Measurements from ENCODE around the gene ARHGAP6. TPM values are rescaled to one million over a fixed set of nuclear protein-coding genes. Genes with fewer than 3 reads are reported as not detected.

Gene ARHGAP6, protein sequence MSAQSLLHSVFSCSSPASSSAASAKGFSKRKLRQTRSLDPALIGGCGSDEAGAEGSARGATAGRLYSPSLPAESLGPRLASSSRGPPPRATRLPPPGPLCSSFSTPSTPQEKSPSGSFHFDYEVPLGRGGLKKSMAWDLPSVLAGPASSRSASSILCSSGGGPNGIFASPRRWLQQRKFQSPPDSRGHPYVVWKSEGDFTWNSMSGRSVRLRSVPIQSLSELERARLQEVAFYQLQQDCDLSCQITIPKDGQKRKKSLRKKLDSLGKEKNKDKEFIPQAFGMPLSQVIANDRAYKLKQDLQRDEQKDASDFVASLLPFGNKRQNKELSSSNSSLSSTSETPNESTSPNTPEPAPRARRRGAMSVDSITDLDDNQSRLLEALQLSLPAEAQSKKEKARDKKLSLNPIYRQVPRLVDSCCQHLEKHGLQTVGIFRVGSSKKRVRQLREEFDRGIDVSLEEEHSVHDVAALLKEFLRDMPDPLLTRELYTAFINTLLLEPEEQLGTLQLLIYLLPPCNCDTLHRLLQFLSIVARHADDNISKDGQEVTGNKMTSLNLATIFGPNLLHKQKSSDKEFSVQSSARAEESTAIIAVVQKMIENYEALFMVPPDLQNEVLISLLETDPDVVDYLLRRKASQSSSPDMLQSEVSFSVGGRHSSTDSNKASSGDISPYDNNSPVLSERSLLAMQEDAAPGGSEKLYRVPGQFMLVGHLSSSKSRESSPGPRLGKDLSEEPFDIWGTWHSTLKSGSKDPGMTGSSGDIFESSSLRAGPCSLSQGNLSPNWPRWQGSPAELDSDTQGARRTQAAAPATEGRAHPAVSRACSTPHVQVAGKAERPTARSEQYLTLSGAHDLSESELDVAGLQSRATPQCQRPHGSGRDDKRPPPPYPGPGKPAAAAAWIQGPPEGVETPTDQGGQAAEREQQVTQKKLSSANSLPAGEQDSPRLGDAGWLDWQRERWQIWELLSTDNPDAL (N-terminal part only)
- 1.3 TPM for polyA plus RNA-seq (2013, experiment 1 of 2; ENCODE audit: insufficient read length)
- 1.6 TPM for polyA plus RNA-seq (2013, experiment 2 of 2; ENCODE audit: insufficient read length)

DNA sequence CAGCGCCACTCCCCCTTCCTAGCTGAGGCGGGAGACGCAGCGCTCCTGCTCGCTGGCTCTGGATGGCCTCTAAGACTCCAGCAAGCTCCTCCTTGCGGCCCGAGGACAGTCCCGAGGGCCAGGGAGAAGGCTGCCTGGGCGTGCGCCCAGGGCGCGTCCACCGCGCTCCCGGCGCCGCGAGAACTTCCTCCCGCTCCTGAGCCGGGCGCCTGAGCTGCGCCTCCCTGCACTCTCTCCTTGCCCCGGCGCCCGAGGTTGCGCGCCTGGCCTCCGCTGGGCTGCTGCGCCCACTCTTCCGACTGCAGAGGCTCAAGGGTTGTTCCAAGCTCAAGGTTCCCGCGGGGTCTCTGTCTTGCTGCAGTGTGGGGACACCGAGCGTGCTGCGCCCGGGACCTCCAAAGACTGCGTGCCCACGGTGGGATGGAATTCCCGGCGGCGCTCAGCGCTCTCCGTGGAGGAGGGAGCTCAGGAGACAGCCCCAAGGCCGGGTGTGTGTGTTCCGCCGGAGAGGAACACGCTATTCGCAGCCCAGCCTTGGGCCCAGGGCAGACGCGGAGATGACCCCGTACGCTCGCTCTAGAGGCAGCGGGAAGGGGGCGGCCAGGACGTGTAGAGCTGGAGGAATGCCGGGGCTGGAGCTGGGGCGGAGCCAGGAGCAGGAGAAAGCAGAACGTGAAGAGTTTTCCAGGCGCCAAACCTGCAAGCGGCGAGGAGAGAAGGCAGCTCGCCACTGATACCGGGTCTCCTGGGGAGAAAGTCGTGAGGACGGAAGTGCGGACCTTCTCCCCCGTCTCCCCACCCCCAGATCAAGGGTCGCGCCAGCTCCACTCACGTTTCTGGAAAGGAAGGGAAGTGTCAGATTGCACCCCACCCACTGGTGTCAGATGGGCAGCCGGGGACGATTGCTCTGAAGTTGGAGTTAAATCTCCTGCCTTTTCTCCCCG, at the start of gene ARHGAP6:
Gene ARHGAP6 (minus strand): TSS at position 753 of the 944 bp plus-strand sequence. CDS start 1,092 bp downstream, outside the sequence.
- DNase-seq: peak; percentile 55

DNA sequence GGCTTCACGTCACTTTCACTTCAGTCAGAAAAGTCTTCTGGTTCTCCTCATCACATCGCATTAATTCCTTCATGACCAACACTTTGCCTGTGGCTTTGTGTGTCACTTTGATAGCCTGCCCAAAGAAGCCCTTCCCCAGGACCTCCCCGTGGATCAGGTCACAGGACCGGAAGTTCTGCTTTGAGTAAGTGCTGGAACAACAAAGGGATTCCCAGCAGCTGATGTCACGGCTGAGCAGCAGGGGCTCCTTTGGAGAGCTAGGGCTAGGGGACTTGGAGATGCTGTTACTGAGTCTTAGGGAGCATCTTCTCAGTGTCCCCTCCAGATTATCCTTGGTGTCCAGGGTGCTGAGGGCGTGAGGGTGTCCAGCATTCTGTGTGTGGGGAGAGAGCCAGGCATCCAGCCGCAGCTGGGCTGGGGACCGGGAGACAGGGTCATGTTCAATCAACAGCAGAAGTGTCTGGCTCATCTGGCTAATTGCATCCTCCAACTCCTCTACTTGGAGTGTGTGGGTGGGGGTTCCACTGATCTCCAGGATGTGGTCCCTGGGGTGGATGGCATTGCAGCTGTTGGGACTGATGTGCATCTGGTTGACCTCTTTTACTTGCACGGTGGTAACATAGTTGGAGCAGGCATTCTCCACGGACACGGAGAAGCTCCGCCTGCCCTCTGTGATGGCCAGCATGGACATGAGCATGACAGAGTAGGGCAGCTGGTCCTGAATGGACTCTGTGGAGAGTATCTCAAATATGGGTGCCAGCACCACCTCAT, 39.2 kb upstream of the ARHGAP6 start:
- peak; percentile 6 for DNase-seq

DNA sequence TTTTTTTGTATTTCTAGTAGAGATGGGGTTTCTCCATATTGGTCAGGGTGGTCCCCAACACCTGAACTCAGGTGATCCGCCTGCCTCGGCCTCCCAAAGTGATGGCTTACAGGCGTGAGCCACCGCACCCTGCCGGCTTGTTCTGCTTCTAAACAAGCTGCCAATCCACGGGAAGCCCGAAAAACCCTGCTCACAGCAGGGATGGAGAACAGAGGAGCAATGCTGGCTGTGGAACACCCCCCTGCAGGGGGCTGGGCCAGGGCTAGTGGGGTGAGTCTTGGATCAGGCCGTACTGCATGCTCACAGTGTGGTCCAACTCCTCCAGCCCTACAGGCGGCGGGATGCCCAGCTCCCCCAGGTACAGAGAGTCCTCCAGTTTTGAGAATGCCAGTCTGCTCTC, 38.1 kb upstream of the ARHGAP6 start:
- no peak for DNase-seq

DNA sequence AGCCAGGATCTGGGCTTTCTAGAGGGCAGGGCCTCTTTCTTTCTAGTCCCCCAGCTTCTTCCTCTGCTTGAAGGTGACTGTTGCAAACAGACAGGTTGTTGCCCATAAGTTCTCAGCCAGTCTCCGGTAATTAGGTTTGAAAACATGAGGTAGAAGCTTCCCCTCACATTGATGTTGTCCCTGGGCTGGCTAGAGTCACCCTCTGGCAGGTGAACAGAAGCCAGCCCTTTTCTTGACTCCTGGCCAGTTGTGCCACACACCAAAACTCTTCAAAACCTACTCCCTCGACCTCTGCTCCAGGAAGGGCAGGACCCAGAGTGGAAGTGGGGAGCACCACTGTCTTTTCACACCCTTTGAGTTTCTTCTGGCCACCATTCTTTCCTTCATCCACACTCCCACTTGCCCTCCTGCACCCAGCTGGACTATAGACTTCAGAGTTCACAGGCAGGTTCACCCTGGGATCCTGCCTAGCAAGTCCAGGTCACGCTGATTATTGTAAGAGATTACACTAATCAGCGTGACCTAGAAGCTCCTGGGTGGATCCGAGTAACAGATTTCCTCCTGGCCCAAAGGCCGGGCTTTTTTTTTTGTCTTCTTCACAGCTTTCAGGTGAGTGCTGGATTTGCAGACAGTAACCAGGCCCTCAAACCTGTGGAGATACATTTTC, 37.4 kb upstream of the ARHGAP6 start:
- no peak for DNase-seq

DNA sequence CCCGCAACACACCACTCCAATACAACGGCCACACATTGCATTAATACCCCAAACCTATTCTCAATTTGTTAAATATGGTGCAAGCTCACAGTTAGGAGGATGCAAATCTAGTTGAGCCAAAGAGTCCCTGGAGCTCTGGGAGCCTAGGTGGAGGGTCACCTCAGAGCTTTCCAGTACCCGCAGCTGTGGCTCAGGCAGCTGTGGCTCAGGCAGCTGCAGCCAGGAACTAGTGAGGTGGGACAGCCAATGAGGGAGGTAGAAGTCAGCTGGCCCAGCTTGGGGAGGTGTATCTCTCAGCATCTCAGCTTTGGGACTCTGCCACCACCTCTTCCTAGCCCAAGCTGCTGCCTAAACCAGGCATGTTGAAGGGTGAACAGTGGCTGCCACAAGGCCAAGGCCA, 36.7 kb upstream of the ARHGAP6 start:
- DNase-seq: no peak

DNA sequence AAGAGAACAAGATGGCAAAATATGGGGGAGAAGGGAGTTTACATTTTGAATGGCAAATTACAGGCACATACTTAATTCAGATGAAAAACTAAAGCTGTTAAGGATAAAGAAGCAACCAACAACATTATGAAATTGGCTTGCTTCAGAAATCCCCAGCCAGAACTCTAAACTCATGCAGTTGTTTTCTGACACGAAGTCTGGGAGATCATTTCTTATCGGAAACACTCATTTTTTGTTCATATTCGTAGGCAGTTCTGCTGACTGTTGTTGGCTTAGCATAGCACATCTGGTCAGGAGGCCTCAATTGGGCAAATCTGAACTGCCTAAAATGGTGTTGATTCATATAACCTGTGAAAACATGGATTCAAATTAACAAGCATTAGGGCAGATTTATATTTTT, 33.0 kb upstream of the ARHGAP6 start:
- DNase-seq: no peak

DNA sequence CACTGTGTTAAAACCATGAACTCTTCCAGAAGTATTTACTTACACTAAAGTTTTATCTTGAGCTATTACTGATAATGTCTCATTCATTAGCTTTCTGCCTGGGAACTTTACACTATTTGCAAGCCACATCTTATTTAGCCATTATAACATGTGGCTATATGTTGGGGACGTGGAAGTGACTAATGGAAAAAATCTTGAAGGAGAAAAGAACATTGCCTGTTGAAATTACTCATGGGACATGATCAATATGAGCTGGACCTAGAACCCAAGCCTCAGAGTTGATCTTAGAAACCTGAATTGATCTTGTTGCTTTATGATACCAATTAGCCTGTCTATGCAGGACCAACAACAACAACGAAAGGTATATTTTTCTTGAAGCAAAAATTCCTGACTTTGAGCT, 22.5 kb upstream of the ARHGAP6 start:
- DNase-seq: no peak

DNA sequence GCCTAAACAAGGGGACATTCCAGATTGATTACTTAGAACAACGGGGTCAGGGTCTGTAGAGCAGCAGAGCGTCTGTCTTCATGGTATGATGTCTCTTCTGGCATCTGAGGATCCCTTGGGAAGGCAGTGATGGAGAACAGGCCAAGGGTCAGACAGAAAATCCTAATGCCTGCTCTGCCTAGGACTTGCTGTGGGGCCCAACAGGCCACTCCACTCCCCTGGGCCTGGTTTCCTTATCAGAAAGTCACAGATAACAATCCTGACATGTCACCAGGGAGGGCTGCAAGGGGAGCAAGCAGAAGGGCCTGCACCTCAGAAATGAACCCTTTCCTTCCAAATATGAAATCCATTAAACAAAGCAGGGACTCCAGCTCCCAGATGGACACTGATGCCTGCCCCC, 21.4 kb upstream of the ARHGAP6 start:
- no peak for DNase-seq

DNA sequence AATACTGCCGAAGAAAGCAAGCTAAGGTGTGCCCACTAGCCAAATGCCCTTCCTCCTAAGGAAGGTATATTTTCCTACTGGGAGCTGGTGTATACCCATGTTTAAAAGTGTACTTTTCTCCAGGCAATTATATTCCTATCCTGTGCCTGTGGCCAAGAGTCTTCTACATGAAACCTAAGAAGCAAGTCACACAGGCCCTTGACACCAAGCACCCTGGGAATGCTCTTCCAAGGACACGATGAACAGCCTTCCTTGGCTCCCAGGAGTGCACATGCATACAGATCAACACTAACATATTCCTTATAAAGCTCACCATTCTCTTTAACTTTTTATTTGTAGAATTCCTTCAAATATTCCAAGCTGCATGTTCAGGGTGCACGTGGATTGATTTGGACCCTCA, 17.3 kb upstream of the ARHGAP6 start:
- DNase-seq: no peak

DNA sequence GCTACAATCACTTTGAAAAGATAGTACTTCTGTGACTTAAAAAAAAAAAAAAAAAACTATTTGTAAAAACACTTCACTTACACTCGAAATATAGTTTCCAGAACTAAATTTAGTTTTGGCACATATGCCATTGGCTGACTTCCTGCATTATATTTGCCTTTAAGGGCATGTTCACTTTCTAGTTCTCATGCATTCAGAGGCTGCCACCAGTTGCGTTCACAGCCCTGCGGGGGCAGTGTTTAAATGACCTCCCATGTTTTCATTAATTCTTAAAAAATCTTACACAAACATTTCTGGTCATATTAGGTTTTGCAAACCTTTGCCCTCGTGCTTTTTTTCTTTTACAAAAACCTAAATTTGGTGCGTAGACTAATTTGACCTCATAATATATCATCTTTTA, 12.4 kb upstream of the ARHGAP6 start:
- DNase-seq: no peak

DNA sequence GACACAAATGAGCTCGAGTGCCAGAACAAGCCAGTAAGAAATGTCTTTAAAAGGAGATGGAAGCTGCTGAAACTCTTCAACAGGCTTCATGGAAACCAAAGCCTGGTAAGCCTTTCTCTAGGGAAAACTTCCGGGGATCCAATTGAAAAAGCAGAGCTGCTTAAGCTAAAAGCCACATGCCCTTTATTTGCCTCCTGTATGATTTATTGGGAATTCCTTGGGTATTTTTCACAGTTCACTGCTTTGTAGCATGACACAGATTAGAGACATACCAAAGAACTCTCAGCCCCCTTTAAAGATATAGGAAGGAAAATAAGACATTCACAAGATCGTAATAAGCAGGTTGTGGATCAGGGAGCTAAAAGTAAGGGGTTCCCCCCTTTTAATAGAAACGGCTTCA, 6.5 kb upstream of the ARHGAP6 start:
- peak; percentile 51 for DNase-seq

DNA sequence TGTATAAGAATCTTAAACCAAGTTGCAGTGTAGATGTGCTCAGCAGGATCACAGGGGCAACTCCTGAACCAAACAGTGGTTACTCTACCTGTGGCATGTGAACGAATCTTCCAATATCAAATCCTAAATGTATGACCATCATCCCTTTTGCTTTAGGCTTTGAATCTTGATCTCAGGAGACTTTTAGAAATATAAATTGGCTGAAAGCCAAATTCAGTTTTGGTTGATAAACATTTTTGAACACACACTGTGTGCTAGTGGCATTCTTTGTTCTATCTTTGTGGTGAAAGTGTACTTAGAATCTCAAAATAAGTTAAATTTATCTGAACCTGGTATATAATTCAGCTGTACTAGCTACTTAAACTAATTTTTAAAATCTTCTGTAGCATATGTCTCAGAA, 4.6 kb upstream of the ARHGAP6 start:
- no peak for DNase-seq

DNA sequence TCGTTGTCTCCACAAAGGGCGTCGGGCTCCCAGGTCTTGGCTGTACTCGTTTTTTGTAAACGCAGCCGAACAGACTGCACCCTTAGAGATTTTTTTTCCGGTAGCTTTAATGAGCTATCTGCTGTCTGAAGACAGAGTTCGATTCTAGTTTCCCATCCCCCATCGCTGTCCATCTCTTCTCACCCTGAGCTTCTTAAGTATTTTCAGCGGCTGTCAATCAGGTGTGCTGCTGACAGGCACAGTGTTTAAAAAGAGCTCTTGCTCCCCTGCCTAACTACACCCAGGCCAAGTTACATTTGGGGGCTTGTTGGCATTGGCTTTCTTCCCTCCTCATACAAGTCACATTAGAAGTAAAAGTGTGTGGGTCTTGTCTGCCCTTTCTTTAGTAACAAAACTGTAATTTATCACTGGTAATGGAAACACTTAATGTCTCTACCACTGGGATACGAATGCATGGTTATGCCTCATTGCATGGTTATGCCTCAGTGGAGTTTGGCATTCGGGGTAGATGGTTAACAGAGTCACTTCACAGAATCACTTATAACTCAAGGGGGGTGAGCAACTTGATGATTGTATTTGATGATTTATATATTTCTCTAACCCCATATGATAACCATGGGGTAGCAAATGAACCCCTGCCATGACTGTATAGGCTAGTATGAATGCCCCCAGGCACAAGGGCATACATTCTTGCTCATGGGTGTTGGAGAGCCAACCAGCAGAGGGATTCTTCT, 1.4 kb upstream of the ARHGAP6 start:
- no peak for DNase-seq

DNA sequence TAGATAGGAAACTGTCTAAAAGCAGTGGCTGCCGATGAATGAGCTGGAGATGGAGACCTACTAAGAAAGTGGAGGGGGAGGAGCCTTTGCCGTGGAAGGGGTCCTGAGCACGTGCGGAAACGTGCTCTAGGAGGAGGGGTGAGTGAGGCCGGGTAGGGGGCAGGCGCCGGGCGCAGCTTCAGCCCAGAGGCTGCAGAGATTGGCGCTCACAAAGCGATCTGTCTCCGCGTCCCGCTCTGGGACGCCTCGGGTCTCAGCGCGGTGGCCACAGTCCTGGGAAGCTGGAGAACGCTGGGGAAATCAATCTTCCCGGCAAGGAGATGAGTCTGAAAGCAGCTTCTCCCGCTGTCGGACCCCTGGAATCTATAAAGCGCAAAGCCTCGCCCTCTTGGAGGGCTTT, 444 bp upstream of the ARHGAP6 start:
- no peak for DNase-seq

DNA sequence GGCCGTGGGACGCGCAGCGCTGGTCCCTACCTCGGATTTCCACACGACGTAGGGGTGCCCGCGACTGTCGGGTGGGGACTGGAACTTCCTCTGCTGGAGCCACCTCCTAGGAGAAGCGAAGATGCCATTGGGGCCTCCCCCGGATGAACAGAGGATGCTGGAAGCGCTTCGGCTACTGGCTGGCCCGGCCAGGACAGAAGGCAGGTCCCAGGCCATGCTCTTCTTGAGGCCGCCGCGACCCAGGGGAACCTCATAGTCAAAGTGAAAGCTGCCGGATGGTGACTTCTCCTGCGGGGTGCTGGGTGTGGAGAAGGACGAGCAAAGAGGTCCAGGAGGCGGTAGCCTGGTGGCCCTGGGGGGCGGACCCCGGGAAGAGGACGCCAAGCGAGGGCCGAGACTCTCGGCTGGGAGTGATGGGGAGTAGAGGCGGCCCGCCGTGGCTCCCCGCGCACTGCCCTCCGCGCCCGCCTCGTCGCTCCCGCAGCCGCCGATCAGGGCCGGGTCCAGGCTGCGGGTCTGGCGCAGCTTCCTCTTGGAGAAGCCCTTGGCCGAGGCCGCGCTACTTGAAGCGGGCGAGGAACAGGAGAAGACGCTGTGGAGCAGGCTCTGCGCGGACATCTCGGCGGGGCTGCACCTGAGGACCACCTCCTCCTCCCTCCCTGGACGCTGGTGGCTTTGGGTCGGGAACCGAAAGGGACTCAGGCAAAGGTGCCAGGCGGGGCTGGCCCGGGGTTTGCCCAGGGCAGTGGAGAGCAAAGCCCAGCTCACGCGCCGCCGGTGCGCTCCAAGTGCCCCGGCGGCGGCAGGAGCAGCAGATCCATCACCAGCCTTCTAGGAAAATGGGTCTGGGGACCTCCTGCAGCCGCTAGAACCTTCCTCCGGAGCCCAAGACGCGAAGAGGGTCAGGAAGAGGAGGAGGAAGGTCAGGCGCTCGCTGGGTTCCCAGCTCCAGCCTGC, 1.2 kb downstream of the ARHGAP6 start:
- peak; percentile 9 for DNase-seq

DNA sequence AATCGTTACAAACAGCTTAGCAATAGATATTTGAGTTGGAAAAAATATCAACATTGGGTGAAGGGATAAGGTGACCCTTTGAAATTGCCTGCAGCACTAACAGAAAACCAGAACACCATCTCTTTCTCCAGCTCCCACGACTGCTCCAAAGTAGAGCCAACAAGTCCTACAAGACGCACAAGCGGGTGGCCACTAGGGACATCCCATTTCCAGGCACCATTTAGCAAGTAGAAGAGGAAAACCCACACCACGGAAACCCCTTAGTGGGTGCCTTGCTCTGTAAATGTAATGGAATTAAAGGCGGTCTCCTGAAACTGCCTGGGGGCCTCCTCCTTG, 1.9 kb downstream of the ARHGAP6 start:
- no peak for DNase-seq

DNA sequence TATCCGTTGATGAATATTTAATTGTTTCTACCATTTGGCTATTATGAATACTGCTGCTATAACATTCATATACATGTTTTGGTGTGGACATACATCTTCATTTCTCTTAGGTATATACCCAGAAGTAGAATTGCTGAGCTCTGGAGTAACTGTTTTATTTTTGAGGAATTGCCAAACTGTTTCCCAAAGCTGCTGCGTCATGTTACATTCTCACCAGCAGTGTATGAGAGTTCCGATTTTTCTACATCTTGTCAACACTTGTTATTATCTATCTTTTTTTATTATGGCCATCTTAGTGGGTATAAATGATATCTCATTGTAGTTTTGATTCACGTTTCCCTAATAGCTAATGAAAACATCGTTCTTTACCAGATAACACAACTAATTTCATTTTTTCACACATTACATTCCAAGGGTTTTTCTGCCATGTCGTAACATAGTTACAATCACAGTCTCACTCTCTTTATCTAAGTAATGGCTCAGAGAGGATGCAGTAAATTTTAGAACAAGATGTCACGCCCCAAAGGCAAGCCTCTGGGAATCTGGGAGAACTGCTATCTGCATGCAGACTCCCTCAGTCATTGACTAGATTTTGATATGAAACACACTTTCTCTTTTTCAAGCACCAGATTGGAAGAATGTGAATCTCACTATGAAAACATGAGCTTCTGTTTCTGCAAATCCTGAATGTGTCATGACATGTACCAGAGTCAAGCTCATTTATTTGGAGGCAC, 10.3 kb downstream of the ARHGAP6 start:
- no peak for DNase-seq
